ENCODE data around the gene PDS5A.
"Not testable (repeated sequence)": the region's sequence is repeated elsewhere in the genome, so short reads cannot be mapped to it uniquely, and the experiment has no call there.

GRCh38 chr4:40021116-40021515, 43.4 kb upstream of the PDS5A start:
- not testable (repeated sequence) for TF ChIP-seq CTCF (IDR thresholded peaks at IDR 0.05; ENCODE audit: extremely low read depth in 1 of 2, insufficient read depth in 1 of 2, low read depth in 1 of 2, low read length in 2 of 2); EZH2 (IDR thresholded peaks at IDR 0.05; ENCODE audit: borderline replicate concordance, low read depth, low read length, severe bottlenecking); POLR2A (IDR thresholded peaks at IDR 0.05; ENCODE audit: low read depth, low read length); POLR2AphosphoS5 (IDR thresholded peaks at IDR 0.05; ENCODE audit: insufficient read depth, low read depth, low read length); MAX (IDR thresholded peaks at IDR 0.05; ENCODE audit: insufficient read depth, insufficient read length); GATA2 (IDR thresholded peaks at IDR 0.05; ENCODE audit: insufficient read depth, insufficient read length, low read depth, low read length); FOS (IDR thresholded peaks at IDR 0.05; ENCODE audit: borderline replicate concordance, insufficient read depth, low read length)
